Activated CD4-positive, alpha-beta T cell treated with anti-CD3 and anti-CD28 coated beads, Interleukin-2, amount 50 U/mL, for 4 hours (primary cell): Measurements from ENCODE around the gene TBC1D16.

ENCODE experiments used
- DNase-seq, 2 experiments: peaks; one replicate each; pipeline ENCODE4 v3.0.0-alpha.2; 2020

Gene TBC1D16

GRCh38 chr17:79923974-79924638, 111.6 kb downstream of the TBC1D16 start:
- DNase-seq = no peak

- no peak for DNase-seq
Measured at GRCh38 chr17:79922798-79923197, 112.9 kb downstream of the TBC1D16 start.

- no peak for DNase-seq
Measured at GRCh38 chr17:79922116-79922601, 113.5 kb downstream of the TBC1D16 start.

- DNase-seq = no peak
Measured at GRCh38 chr17:79921411-79922115, 114.1 kb downstream of the TBC1D16 start.

- no peak for DNase-seq
Measured at GRCh38 chr17:79920751-79921410, 114.8 kb downstream of the TBC1D16 start.

GRCh38 chr17:79919862-79920720, 115.6 kb downstream of the TBC1D16 start:
- no peak for DNase-seq

GRCh38 chr17:79919164-79919585, 116.5 kb downstream of the TBC1D16 start:
- no peak for DNase-seq

GRCh38 chr17:79918581-79919163, 117.0 kb downstream of the TBC1D16 start:
- no peak for DNase-seq

- DNase-seq = no peak
Measured at GRCh38 chr17:79917902-79918484, 117.7 kb downstream of the TBC1D16 start.

GRCh38 chr17:79916991-79917901, 118.4 kb downstream of the TBC1D16 start:
- no peak for DNase-seq

GRCh38 chr17:79916506-79916905, 119.2 kb downstream of the TBC1D16 start:
- DNase-seq = no peak

- DNase-seq = no peak
Measured at GRCh38 chr17:79915850-79916430, 119.7 kb downstream of the TBC1D16 start.

- DNase-seq = no peak
Measured at GRCh38 chr17:79914813-79915740, 120.6 kb downstream of the TBC1D16 start.

- no peak for DNase-seq
Measured at GRCh38 chr17:79913896-79914812, 121.5 kb downstream of the TBC1D16 start.

GRCh38 chr17:79913451-79913850, 122.2 kb downstream of the TBC1D16 start:
- no peak for DNase-seq

GRCh38 chr17:79912552-79913330, 122.9 kb downstream of the TBC1D16 start:
- DNase-seq = no peak
